Peyer's patch (tissue), 4 donors: Measurements from ENCODE around the gene CCDC167.

Source experiments
- POLR2A ChIP-seq, 2 donors: fragments of 450-650 bp; IDR thresholded peaks; one replicate each; pipeline ENCODE4 v1.5.1; 2017; ENCODE audit warnings: antibody characterized with exemption in 2 of 2, mild to moderate bottlenecking in 2 of 2, moderate library complexity in 2 of 2
- TF ChIP-seq, protein P1 (sequence below), 6 experiments: fragments of 450-650 bp in 4 of 6; fragments of 200-600 bp in 2 of 6; sonication (generic) in 1 of 6; IDR thresholded peaks; one replicate each; pipeline ENCODE4 v1.5.1; 2017 to 2019; ENCODE audit warnings: antibody characterized with exemption in 6 of 6, mild to moderate bottlenecking in 3 of 6, moderate library complexity in 1 of 6

DNA sequence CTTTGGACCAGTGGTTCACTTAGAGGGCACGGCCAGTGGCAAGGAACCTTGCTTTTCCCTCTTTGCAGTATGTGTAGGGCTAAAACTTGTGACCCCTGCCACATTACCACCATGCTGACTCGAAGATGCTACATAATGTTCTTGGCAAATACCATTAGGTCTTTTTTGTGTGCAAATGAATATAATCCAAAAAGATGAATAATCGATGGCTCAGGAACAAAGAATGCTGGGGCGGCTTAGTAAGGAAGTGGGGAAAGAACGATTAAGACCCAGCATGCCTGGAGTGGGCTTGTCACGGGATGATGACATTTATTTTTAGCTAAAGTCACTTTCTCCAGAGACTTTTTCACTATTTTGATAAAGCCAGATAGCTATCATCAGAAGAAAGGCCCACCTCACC is 43.6 kb downstream of the CCDC167 start:
- TF ChIP-seq, protein P1, sequence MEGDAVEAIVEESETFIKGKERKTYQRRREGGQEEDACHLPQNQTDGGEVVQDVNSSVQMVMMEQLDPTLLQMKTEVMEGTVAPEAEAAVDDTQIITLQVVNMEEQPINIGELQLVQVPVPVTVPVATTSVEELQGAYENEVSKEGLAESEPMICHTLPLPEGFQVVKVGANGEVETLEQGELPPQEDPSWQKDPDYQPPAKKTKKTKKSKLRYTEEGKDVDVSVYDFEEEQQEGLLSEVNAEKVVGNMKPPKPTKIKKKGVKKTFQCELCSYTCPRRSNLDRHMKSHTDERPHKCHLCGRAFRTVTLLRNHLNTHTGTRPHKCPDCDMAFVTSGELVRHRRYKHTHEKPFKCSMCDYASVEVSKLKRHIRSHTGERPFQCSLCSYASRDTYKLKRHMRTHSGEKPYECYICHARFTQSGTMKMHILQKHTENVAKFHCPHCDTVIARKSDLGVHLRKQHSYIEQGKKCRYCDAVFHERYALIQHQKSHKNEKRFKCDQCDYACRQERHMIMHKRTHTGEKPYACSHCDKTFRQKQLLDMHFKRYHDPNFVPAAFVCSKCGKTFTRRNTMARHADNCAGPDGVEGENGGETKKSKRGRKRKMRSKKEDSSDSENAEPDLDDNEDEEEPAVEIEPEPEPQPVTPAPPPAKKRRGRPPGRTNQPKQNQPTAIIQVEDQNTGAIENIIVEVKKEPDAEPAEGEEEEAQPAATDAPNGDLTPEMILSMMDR (IDR thresholded peaks at IDR 0.05) = no peak
- no peak for TF ChIP-seq POLR2A (IDR thresholded peaks at IDR 0.05)
